Measurements from ENCODE around the gene TOGARAM1.

Gene TOGARAM1

GRCh38 chr14:45051180-45051579, 89.2 kb downstream of the TOGARAM1 start:
- DNase-seq (ENCODE audit: extremely low spot score): no peak
- ChIA-PET POLR2A (no interaction called here), CTCF (no interaction called here)
- TF ChIP-seq ARNT (IDR thresholded peaks at IDR 0.05) (no peak), FOXK2 (IDR thresholded peaks at IDR 0.05) (no peak), SP1 (IDR thresholded peaks at IDR 0.05) (no peak), L3MBTL2 (conservative IDR thresholded peaks at IDR 0.05) (no peak)

DNA sequence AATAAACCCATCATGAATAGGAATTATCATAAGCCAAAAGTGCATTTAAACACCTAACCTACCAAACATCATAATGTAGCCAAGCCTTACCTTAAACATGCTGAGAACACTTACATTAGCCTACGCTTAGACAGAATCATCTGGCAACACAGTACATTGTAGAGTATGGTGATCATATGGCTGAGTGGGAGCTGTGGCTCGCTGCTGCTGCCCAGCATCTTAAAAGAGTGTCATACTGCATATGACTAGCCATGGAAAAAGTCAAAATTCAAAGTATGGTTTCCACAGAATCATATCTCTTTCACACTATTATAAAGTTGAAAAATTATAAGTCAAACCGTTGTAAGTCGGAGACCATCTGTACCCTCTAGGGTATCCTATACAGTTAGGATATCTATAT, 89.9 kb downstream of the TOGARAM1 start:
- ChIA-PET CTCF (no interaction called here), POLR2A (no interaction called here)
- no peak for DNase-seq (ENCODE audit: extremely low spot score)
- TF ChIP-seq TARDBP (IDR thresholded peaks at IDR 0.05) (no peak), LEF1 (IDR thresholded peaks at IDR 0.05; ENCODE audit: borderline replicate concordance) (no peak), ELF4 (IDR thresholded peaks at IDR 0.05) (no peak), CTBP1 (IDR thresholded peaks at IDR 0.05; ENCODE audit: borderline replicate concordance) (no peak), NFRKB (IDR thresholded peaks at IDR 0.05) (no peak), HDGF (IDR thresholded peaks at IDR 0.05; ENCODE audit: borderline replicate concordance) (no peak), FOXK2 (IDR thresholded peaks at IDR 0.05) (no peak), FOXM1 (IDR thresholded peaks at IDR 0.05; ENCODE audit: borderline replicate concordance) (no peak), ARNT (IDR thresholded peaks at IDR 0.05) (no peak), L3MBTL2 (conservative IDR thresholded peaks at IDR 0.05) (no peak), SP1 (IDR thresholded peaks at IDR 0.05) (no peak), BHLHE40 (IDR thresholded peaks at IDR 0.05; ENCODE audit: borderline replicate concordance) (no peak), ZNF384 (IDR thresholded peaks at IDR 0.05) (no peak)
- TF ChIP-seq, protein P1, sequence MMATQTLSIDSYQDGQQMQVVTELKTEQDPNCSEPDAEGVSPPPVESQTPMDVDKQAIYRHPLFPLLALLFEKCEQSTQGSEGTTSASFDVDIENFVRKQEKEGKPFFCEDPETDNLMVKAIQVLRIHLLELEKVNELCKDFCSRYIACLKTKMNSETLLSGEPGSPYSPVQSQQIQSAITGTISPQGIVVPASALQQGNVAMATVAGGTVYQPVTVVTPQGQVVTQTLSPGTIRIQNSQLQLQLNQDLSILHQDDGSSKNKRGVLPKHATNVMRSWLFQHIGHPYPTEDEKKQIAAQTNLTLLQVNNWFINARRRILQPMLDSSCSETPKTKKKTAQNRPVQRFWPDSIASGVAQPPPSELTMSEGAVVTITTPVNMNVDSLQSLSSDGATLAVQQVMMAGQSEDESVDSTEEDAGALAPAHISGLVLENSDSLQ (IDR thresholded peaks at IDR 0.05): no peak

GRCh38 chr14:45057349-45057748, 95.4 kb downstream of the TOGARAM1 start:
- no peak for DNase-seq (ENCODE audit: extremely low spot score)
- POLR2A ChIA-PET: interaction anchor here (0.6 kb wide), 1 partner anchor 11 kb away, joined by 3 read pairs; no protein-coding TSS in a partner anchor
- TF ChIP-seq BHLHE40 (IDR thresholded peaks at IDR 0.05; ENCODE audit: borderline replicate concordance) (no peak), L3MBTL2 (conservative IDR thresholded peaks at IDR 0.05) (no peak), SUZ12 (IDR thresholded peaks at IDR 0.05) (no peak), SP1 (IDR thresholded peaks at IDR 0.05) (no peak), CTBP1 (IDR thresholded peaks at IDR 0.05; ENCODE audit: borderline replicate concordance) (no peak), FOXM1 (IDR thresholded peaks at IDR 0.05; ENCODE audit: borderline replicate concordance) (no peak)
- CTCF ChIA-PET: no interaction called here

DNA sequence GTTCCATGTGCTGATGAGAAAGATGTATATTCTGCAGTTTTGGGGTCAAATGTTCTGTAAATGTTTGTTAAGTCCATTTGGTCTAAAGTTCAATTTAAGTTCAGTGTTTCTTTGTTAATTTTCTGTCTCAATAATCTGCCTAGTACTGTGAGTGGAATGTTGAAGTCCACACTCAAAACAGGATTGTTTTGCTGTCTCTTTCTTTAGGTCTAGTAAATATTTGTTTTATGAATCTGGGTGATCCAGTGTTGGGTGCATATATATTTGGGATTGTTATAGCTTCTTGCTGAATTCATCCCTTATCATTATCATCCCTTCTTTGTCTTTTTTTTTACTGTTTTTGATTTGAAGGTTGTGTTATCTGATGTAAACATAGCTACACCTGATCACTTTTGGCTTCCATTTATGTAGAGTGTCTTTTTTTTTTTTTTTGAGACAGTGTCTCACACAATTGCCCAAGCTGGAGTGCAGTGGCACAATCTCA, 95.9 kb downstream of the TOGARAM1 start:
- TF ChIP-seq ELF4 (IDR thresholded peaks at IDR 0.05) (no peak), FOXA1 (IDR thresholded peaks at IDR 0.05) (no peak), FOXM1 (IDR thresholded peaks at IDR 0.05; ENCODE audit: borderline replicate concordance) (no peak), FOXK2 (IDR thresholded peaks at IDR 0.05) (no peak), ZNF384 (IDR thresholded peaks at IDR 0.05) (no peak), L3MBTL2 (conservative IDR thresholded peaks at IDR 0.05) (no peak), SUZ12 (IDR thresholded peaks at IDR 0.05) (no peak), NFRKB (IDR thresholded peaks at IDR 0.05) (no peak), ARNT (IDR thresholded peaks at IDR 0.05) (no peak), CTBP1 (IDR thresholded peaks at IDR 0.05; ENCODE audit: borderline replicate concordance) (no peak), SP1 (IDR thresholded peaks at IDR 0.05) (no peak), TARDBP (IDR thresholded peaks at IDR 0.05) (no peak), LEF1 (IDR thresholded peaks at IDR 0.05; ENCODE audit: borderline replicate concordance) (no peak), HDGF (IDR thresholded peaks at IDR 0.05; ENCODE audit: borderline replicate concordance) (no peak), BHLHE40 (IDR thresholded peaks at IDR 0.05; ENCODE audit: borderline replicate concordance) (no peak)
- TF ChIP-seq, protein P1 (IDR thresholded peaks at IDR 0.05): no peak
- ChIA-PET CTCF (no interaction called here), POLR2A (no interaction called here)
- no peak for DNase-seq (ENCODE audit: extremely low spot score)

GRCh38 chr14:45060551-45060950, 98.6 kb downstream of the TOGARAM1 start:
- ChIA-PET POLR2A (no interaction called here), CTCF (no interaction called here)
- no peak for TF ChIP-seq SUZ12 (IDR thresholded peaks at IDR 0.05)
- no peak for DNase-seq (ENCODE audit: extremely low spot score)

DNA sequence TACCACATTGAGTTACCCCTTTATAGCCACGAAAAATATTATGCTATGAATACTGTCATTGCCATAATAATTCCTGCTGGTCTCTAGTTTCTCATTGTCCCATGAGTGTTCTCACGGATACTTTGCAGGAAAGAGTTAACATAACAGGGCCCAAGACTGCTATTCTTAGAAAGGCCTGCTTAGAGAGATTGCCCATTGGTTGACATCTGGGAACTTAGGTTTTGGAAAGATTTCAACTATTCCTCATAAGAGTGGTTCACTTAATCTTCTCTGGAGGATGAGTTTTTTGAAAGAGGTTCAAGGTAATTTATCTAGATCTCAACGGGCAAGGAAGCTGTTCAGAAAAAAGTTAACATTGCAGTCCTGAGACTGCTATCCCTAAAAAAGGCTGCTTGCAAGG, 103.5 kb downstream of the TOGARAM1 start:
- ChIA-PET POLR2A (no interaction called here), CTCF (no interaction called here)
- TF ChIP-seq FOXA1 (IDR thresholded peaks at IDR 0.05) (no peak), HDGF (IDR thresholded peaks at IDR 0.05; ENCODE audit: borderline replicate concordance) (no peak), ELF4 (IDR thresholded peaks at IDR 0.05) (no peak), L3MBTL2 (conservative IDR thresholded peaks at IDR 0.05) (no peak), FOXM1 (IDR thresholded peaks at IDR 0.05; ENCODE audit: borderline replicate concordance) (no peak), TARDBP (IDR thresholded peaks at IDR 0.05) (no peak), SUZ12 (IDR thresholded peaks at IDR 0.05) (no peak), ZNF384 (IDR thresholded peaks at IDR 0.05) (no peak)
- DNase-seq (ENCODE audit: extremely low spot score): no peak

GRCh38 chr14:45065956-45066355, 104.0 kb downstream of the TOGARAM1 start:
- POLR2A ChIA-PET: no interaction called here
- no peak for DNase-seq (ENCODE audit: extremely low spot score)
- CTCF ChIA-PET: no interaction called here
- TF ChIP-seq FOXA1 (IDR thresholded peaks at IDR 0.05) (no peak), ZNF384 (IDR thresholded peaks at IDR 0.05) (no peak), SP1 (IDR thresholded peaks at IDR 0.05) (no peak), LEF1 (IDR thresholded peaks at IDR 0.05; ENCODE audit: borderline replicate concordance) (no peak), FOXM1 (IDR thresholded peaks at IDR 0.05; ENCODE audit: borderline replicate concordance) (no peak), TARDBP (IDR thresholded peaks at IDR 0.05) (no peak), SUZ12 (IDR thresholded peaks at IDR 0.05) (no peak), CTBP1 (IDR thresholded peaks at IDR 0.05; ENCODE audit: borderline replicate concordance) (no peak), HDGF (IDR thresholded peaks at IDR 0.05; ENCODE audit: borderline replicate concordance) (no peak), FOXK2 (IDR thresholded peaks at IDR 0.05) (no peak), BHLHE40 (IDR thresholded peaks at IDR 0.05; ENCODE audit: borderline replicate concordance) (no peak)
- TF ChIP-seq, protein P1 (IDR thresholded peaks at IDR 0.05): no peak
